Stimulated activated effector memory CD8-positive, alpha-beta T cell treated with anti-CD3 and anti-CD28 coated beads, Interleukin-12 subunit alpha, Interleukin-12 subunit beta, amount 100 ng/mL, for 72 hours (primary cell): ENCODE measurements around the gene AFAP1.

ENCODE experiments used
- ATAC-seq: fragments of 150-1000 bp; cut with Tn5 transposase; 2 replicates; pipeline ENCODE4 v1.10.0; 2021
- DNase-seq, 2 donors: peaks; one replicate each; pipeline ENCODE4 v3.0.0; 2021 to 2022; ENCODE audit warnings: low spot score in 2 of 2
- H3K27ac Mint-ChIP-seq: one replicate; pipeline ENCODE4 v1.8.0; 2022; ENCODE audit warnings: mild to moderate bottlenecking, mixed read lengths
- H3K36me3 Mint-ChIP-seq: one replicate; pipeline ENCODE4 v1.8.0; 2022; ENCODE audit warnings: mild to moderate bottlenecking, mixed read lengths
- H3K4me1 Mint-ChIP-seq: one replicate; pipeline ENCODE4 v1.8.0; 2022; ENCODE audit warnings: mixed read lengths
- H3K4me3 Mint-ChIP-seq: one replicate; pipeline ENCODE4 v1.8.0; 2022; ENCODE audit warnings: mild to moderate bottlenecking, mixed read lengths
- H3K9me3 Mint-ChIP-seq: one replicate; pipeline ENCODE4 v1.8.0; 2022; ENCODE audit warnings: mixed read lengths

AFAP1 gene

GRCh38 chr4:7758476-7758875 is 181.2 kb downstream of the AFAP1 start:
- ATAC-seq (no peak), DNase-seq (no peak)
- no peaks in the 10 kb centered on the region for H3K9me3 Mint-ChIP-seq
- peaks cover 21% of the 10 kb centered on the region for H3K4me1 Mint-ChIP-seq
- H3K27ac Mint-ChIP-seq = peak overlapping the region; percentile 70
- peaks cover 8% of the 10 kb centered on the region for H3K36me3 Mint-ChIP-seq
- no peak overlapping the region for H3K4me3 Mint-ChIP-seq

GRCh38 chr4:7757501-7758471 is 181.9 kb downstream of the AFAP1 start:
- H3K9me3 Mint-ChIP-seq = no peaks in the 10 kb centered on the region
- DNase-seq (no peak), ATAC-seq (no peak)
- peaks cover 21% of the 10 kb centered on the region for H3K4me1 Mint-ChIP-seq
- no peak overlapping the region for H3K4me3 Mint-ChIP-seq
- H3K36me3 Mint-ChIP-seq = peaks cover 5% of the 10 kb centered on the region
- peak overlapping the region; percentile 70 for H3K27ac Mint-ChIP-seq

- Mint-ChIP-seq H3K4me1 (peaks cover 21% of the 10 kb centered on the region), H3K9me3 (no peaks in the 10 kb centered on the region), H3K36me3 (peaks cover 5% of the 10 kb centered on the region), H3K27ac (no peak overlapping the region), H3K4me3 (no peak overlapping the region)
- DNase-seq = no peak
- no peak for ATAC-seq
Observed at GRCh38 chr4:7756561-7757355, 182.9 kb downstream of the AFAP1 start.

GRCh38 chr4:7756071-7756470 is 183.6 kb downstream of the AFAP1 start:
- Mint-ChIP-seq H3K9me3 (no peaks in the 10 kb centered on the region), H3K27ac (no peak overlapping the region), H3K4me1 (peaks cover 21% of the 10 kb centered on the region), H3K36me3 (peaks cover 5% of the 10 kb centered on the region), H3K4me3 (no peak overlapping the region)
- no peak for ATAC-seq
- no peak for DNase-seq

GRCh38 chr4:7755561-7755960 is 184.1 kb downstream of the AFAP1 start:
- DNase-seq (no peak), ATAC-seq (no peak)
- peaks cover 5% of the 10 kb centered on the region for H3K36me3 Mint-ChIP-seq
- H3K9me3 Mint-ChIP-seq = no peaks in the 10 kb centered on the region
- no peak overlapping the region for H3K4me3 Mint-ChIP-seq
- peaks cover 21% of the 10 kb centered on the region for H3K4me1 Mint-ChIP-seq
- peak overlapping the region; percentile 14 for H3K27ac Mint-ChIP-seq

GRCh38 chr4:7754565-7755262 is 184.9 kb downstream of the AFAP1 start:
- H3K9me3 Mint-ChIP-seq = no peaks in the 10 kb centered on the region
- ATAC-seq = no peak
- H3K36me3 Mint-ChIP-seq = peaks cover 5% of the 10 kb centered on the region
- no peak for DNase-seq
- H3K4me3 Mint-ChIP-seq = no peak overlapping the region
- peak overlapping the region; percentile 48 for H3K27ac Mint-ChIP-seq
- peaks cover 16% of the 10 kb centered on the region for H3K4me1 Mint-ChIP-seq

- no peak for ATAC-seq
- Mint-ChIP-seq H3K4me3 (no peak overlapping the region), H3K9me3 (no peaks in the 10 kb centered on the region), H3K36me3 (peaks cover 5% of the 10 kb centered on the region), H3K27ac (no peak overlapping the region), H3K4me1 (peaks cover 16% of the 10 kb centered on the region)
- no peak for DNase-seq
Observed at GRCh38 chr4:7753931-7754465, 185.7 kb downstream of the AFAP1 start.

- Mint-ChIP-seq H3K4me3 (no peak overlapping the region), H3K36me3 (peaks cover 5% of the 10 kb centered on the region)
Observed at GRCh38 chr4:7753271-7753670, 186.4 kb downstream of the AFAP1 start.

GRCh38 chr4:7752649-7753048 is 187.0 kb downstream of the AFAP1 start:
- H3K27ac Mint-ChIP-seq = no peak overlapping the region
- H3K36me3 Mint-ChIP-seq = peaks cover 5% of the 10 kb centered on the region
- H3K4me1 Mint-ChIP-seq = peaks cover 13% of the 10 kb centered on the region
- ATAC-seq = no peak
- no peak overlapping the region for H3K4me3 Mint-ChIP-seq
- H3K9me3 Mint-ChIP-seq = no peaks in the 10 kb centered on the region
- no peak for DNase-seq

More at GRCh38 chr4:7753271-7753670, 186.4 kb downstream of the AFAP1 start:
- no peak for DNase-seq
- no peak for ATAC-seq
- Mint-ChIP-seq H3K4me1 (peaks cover 14% of the 10 kb centered on the region), H3K27ac (no peak overlapping the region), H3K9me3 (no peaks in the 10 kb centered on the region)

- no peak for DNase-seq
- peaks cover 5% of the 10 kb centered on the region for H3K36me3 Mint-ChIP-seq
- no peak overlapping the region for H3K4me3 Mint-ChIP-seq
- peaks cover 13% of the 10 kb centered on the region for H3K4me1 Mint-ChIP-seq
- ATAC-seq = no peak
- H3K27ac Mint-ChIP-seq = no peak overlapping the region
- no peaks in the 10 kb centered on the region for H3K9me3 Mint-ChIP-seq
Observed at GRCh38 chr4:7750972-7751371, 188.7 kb downstream of the AFAP1 start.

GRCh38 chr4:7750523-7750922 is 189.1 kb downstream of the AFAP1 start:
- no peak overlapping the region for H3K4me3 Mint-ChIP-seq
- DNase-seq (no peak), ATAC-seq (no peak)
- H3K9me3 Mint-ChIP-seq = no peaks in the 10 kb centered on the region
- peaks cover 5% of the 10 kb centered on the region for H3K36me3 Mint-ChIP-seq
- H3K27ac Mint-ChIP-seq = no peak overlapping the region
- H3K4me1 Mint-ChIP-seq = peaks cover 13% of the 10 kb centered on the region

GRCh38 chr4:7747566-7747965 is 192.1 kb downstream of the AFAP1 start:
- Mint-ChIP-seq H3K4me3 (no peak overlapping the region), H3K27ac (peak overlapping the region; percentile 2), H3K9me3 (no peaks in the 10 kb centered on the region), H3K4me1 (peaks cover 18% of the 10 kb centered on the region), H3K36me3 (no peaks in the 10 kb centered on the region)
- ATAC-seq (no peak), DNase-seq (no peak)

- no peak for ATAC-seq
- H3K4me3 Mint-ChIP-seq = no peak overlapping the region
- H3K27ac Mint-ChIP-seq = peak overlapping the region; percentile 2
- no peak for DNase-seq
- H3K9me3 Mint-ChIP-seq = no peaks in the 10 kb centered on the region
- H3K4me1 Mint-ChIP-seq = peaks cover 18% of the 10 kb centered on the region
- H3K36me3 Mint-ChIP-seq = no peaks in the 10 kb centered on the region
Observed at GRCh38 chr4:7747062-7747385, 192.6 kb downstream of the AFAP1 start.

GRCh38 chr4:7746351-7747061 is 193.2 kb downstream of the AFAP1 start:
- Mint-ChIP-seq H3K4me3 (no peak overlapping the region), H3K36me3 (no peaks in the 10 kb centered on the region), H3K9me3 (no peaks in the 10 kb centered on the region), H3K4me1 (peaks cover 18% of the 10 kb centered on the region), H3K27ac (peak overlapping the region; percentile 2)
- ATAC-seq (no peak), DNase-seq (no peak)
